Measurements from ENCODE around the gene SLC44A5.
"Not testable (repeated sequence)": the region's sequence is repeated elsewhere in the genome, so short reads cannot be mapped to it uniquely, and the experiment has no call there.

The SLC44A5 gene

DNA sequence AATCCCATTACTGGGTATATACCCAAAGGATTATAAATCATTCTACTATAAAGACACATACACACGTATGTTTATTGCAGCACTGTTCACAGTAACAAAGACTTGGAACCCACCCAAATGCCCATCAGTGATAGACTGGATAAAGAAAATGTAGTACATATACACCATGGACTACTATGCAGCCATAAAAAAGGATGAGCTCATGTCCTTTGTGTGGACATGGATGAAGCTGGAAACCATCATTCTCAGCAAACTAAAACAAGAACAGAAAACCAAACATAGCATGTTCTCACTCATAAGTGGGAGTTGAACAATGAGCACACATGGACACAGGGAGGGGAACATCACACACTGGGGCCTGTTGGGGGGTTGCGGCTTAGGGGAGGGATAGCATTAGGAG is 347.3 kb downstream of the SLC44A5 start:
- not testable (repeated sequence) for DNase-seq

DNA sequence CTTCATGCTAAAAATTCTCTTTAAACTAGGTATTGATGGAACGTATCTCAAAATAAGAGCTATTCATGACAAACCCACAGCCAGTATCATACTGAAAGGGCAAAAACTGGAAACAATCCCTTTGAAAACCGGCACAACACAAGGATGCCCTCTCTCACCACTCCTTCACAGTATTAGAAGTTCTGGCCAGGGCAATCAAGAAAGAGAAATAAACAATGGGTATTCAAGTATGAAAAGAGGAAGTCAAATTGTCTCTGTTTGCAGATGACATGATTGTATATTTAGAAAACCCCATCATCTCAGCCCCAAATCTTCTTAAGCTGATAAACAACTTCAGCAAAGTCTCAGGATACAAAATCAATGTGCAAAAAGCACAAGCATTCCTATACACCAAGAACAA is 349.0 kb downstream of the SLC44A5 start:
- DNase-seq: not testable (repeated sequence)

DNA sequence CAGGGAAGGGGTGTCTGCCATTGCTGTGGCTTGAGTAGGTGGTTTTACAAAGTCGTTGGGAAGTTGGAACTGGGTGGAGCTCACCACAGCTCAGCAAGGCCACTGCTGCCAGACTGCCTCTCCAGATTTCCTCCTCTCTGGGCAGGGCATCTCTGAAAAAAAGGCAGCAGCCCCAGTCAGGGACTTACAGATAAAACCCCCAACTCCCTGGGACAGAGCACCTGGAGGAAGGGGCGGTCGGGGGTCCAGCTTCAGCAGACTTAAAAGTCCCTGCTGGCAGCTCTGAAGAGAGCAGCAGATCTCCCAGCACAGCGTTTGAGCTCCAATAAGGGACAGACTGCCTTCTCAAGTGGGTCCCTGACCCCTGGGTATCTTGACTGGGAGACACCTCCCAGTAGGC is 352.6 kb downstream of the SLC44A5 start:
- DNase-seq: no peak

DNA sequence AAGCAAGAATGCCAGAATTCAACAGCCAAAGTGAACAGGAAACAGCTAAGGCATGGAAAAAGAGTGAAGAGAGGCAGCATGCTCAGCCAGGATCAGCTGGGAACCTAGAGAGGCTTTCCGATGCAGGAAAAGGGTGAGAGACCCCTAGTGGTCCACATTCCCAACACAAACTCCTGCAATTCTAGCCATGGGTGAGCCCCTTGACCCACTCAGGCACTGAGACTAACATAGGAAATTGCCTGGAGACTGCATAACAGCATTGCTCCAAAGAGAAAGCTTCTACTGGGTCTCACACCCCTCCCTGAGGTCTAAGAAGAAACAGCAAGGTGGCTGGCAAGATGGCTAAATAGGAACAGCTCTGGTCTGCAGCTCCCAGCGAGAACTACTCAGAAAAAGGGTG is 353.5 kb downstream of the SLC44A5 start:
- DNase-seq: no peak

DNA sequence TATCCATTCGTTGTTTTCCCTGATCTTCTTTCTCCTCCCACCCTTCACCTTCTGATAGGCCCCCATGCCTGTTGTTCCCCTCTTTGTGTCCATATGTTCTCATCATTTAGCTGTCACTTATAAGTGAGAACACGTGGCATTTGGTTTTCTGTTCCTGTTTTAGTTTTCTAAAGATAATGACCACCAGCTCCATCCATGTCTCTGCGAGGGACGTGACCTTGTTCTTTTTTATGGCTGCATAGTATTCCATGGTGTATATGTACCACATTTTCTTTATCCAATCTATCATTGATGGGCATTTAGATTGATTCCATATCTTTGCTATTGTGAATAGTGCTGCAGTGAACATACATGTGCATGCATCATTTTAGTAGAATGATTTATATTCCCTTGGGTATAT is 360.8 kb downstream of the SLC44A5 start:
- DNase-seq: not testable (repeated sequence)

DNA sequence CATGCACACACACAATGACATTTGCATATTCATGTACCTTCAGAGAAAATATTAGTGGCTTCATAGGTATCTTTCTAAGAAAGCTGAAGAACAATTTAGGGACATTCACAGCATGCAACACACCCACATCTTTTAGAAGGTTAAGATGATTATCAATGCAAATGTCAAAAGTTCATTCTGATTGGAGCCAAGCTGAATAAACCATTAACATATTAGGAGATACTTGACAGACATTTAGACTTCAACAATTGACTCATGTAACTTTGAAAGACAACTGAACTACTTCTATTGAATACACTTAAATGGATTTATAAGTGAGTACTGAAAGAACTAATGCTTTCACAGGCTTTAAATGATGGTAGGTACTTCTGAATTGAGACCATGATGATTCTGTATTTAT is 365.7 kb downstream of the SLC44A5 start:
- no peak for DNase-seq

DNA sequence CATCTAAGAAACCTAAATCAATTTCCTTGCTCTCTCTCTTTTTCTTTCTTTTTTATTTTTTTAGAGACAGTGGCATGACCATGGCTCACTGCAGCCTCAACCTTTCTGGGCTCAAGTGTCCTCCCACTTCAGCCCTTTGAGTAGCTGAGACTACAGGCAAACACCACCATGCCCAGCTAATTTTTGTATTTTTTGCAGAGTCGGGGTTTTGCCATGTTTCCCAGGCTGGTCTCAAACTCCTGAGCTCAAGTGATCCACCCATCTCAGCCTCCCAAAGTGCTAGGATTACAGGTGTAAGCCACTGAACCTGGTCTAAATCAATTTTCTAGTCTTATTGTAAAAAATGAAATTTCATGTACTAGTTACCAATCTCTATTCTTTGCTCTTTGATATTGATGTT is 367.8 kb downstream of the SLC44A5 start:
- no peak for DNase-seq

DNA sequence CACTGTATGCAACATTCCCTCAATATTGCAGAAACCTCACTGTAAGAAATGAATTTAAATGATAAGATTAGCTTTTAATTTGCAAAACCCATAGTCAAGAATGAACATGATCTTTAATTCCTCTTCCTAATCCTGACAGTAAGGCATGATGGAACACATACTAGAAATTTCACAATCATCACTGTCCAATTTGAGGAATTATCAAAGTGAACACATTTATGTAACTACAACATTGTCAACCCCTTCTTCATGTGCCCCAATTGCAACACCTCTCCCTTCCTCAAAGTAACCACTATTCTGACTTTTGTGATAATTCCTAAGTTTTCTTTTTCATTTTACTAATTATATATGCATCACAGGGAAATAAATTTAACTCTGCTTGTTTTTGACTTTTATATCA is 373.6 kb downstream of the SLC44A5 start:
- DNase-seq: no peak

DNA sequence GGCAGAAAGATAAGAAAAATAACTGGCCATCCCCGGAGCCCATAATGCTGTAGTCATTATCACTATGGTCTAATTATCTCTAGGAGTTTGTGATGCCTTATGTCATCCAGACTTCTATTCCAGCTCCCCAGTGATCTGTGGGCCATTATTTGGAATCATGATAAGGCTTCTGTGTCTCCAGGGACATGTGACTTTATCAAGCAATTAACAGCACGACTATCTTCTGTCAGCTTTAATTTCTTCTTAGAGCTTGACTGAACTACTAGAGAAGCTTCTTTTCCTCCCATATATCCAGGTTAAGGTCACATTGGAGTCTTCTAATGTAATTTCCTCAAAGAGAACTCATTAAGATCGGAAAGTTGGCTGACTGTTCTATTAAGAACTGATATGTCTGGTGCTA is 376.4 kb downstream of the SLC44A5 start:
- DNase-seq: no peak

DNA sequence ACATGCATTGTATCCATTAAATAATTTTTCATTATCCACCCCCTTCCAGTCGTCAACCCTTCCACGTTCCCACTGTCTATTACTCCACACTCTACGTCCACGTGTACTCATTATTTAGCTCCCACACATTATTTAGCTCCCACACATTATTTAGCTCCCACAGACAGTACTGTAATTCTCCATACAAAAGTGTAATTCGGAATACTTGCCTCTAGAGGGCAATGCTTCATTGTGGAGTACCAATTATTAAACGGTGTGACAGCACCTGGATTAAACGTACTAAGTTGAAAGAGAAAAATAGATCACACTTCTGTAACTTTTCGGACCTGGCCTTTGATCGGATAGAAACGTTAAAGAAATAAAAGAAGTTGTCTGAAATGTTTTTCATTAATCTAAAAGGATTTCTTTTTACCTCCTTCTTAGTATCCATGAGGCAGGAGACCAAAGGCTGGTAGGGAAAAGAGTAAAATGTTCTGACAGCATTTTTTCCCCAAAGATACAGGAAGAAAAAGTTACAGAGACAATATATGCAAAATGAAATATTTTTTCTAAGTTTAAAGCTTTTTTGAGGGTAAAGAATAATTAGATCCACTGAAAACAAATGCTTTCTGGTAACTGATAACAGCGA is 377.5 kb downstream of the SLC44A5 start:
- DNase-seq: no peak

DNA sequence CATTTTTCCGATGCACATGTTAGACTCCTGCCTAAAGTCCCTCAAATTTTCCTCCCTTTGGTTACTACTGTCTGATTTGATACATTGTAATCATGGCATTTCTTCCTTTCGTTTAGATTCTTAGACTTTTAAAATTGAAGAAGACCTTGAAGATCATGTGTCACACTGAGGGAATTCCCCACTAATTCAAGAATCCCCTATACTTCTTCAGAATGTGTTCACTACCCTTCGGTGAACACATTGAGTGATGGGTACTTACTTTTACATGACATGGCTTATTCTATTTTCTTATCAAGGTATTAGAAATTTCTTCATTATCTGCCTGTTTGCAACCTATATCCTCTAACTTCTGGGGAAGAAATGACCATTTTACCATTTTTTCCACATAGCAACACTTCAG is 390.8 kb downstream of the SLC44A5 start:
- DNase-seq: no peak

DNA sequence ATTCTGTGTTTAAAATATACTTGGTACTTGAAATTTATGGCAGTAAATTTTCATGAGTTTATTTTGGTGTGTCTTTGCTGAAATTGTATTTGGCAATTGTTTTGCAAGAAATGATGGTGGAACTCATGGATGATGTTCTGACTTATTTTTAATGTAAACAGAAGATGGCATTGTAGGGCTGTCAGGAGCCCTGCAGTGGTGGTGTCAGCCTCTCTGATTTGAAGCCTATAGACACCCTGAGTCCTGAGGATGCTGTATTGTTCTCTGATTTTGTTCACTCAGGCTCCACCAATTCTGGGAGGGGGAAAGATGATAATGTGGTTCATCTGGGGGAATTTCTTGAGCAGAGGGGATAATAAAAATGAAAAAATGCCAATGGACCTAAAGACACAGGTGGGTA is 396.9 kb downstream of the SLC44A5 start:
- DNase-seq: no peak

DNA sequence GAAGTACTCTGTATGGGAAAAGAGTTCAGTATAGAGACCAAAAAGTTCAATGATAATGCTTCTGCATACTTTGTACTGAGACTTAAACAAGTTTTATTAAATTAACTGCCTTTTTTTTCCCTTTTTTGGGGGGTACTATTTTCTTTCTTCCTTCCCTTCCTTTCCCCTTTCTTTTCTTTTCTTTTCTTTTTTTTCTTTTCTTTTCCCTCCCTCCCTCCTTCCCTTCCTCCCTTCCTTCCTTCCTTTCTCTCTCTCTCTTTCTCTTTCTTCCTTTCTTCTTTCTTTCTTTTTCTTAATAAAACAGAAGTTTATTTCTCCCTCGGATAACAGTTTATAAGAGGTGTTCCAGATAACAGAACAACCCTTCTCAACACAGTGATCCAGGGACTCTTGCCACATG is 399.3 kb downstream of the SLC44A5 start:
- DNase-seq: no peak

DNA sequence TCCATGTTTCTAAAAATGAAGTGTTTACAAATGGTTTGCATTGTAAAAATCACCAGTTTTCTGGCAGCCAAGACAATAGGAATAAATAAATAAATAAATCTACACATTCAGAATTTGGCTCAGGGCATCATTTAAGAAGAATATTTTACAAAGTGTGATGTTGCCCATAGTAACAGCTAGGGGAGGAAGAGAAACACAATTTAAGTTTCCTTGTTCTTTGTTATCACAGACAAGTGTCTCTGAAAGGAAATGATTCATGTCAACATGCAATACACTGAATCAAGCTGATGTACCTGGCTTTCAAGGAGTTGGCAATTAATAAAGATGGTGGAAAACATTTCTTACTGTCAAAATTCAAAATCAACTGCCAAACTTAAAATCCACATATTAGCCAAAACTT is 402.1 kb downstream of the SLC44A5 start:
- DNase-seq: no peak

DNA sequence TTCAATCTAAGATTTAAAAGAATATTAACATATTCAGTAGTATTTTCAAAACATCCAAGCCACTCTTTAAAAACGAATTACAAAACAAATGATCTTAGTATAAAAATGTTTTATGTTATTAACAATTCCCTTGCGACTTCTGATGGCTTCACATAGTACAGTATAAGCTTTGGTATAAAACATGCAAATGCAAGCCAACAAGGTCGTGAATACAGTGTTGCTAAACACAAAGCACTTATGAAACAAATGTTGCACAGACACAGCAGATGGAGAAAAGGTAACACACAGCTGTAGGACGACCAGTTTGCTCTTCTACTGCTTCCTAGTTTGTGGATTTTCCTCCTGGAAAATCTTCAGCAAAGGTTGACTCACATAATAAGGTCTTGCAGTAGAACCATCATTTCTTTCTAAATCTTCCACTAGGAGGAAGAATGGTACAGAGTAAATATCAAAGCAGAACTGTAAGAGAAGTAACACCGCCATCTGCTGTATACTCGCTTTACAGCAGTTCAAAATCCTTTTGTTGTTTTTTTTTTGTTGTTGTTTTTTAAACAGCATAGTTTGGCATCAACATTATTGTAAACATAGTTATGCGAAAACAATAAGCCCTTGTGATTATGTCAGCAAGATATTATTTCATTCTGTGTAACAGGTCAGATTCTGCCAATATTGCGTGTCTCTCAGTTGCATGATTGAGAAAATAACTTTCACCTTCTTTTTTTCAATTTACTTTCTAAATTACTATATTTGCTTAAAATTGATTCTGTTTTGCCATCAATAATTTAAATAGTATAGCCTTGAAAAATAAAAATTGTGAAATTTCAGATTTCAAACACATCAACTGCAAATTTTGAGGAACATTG is 407.3 kb downstream of the SLC44A5 start:
- DNase-seq: no peak

DNA sequence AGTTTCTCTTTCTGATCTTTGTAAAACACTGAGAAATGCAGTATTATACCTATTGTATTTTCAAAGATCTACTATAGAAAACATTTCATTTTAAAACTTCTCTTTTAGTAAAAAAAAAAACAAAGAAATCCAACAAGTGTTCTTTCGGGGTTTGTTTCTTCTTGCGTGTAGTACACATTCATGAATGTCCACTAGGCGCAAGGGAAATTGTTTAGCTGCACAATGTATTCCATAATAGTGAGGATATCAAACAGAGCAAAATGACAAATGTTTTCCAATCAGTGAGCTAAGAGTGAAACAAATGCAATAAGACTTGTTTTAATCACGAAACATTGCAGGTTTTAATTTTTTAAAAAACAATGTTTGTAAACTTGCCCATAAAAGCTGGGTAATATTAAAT is 408.2 kb downstream of the SLC44A5 start:
- no peak for DNase-seq

DNA sequence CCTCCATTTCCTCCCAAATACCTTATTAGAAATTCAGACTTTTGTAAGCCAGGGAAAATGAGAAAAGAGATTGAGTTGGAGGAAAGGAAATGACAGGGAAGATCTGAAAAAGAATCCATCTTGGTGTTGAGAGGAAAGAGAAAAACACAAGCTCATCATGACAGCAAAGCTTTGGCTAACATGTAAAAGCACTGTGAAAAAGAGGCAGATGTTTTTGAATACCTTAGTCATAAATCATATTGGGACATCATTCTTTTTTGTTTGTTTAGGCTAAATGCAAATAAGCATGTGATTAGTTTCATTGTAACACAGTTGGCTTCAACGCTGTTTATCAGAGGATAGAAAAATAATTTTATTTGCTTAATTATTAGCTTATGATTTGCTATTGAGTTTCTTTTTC is 412.2 kb downstream of the SLC44A5 start:
- DNase-seq: no peak

DNA sequence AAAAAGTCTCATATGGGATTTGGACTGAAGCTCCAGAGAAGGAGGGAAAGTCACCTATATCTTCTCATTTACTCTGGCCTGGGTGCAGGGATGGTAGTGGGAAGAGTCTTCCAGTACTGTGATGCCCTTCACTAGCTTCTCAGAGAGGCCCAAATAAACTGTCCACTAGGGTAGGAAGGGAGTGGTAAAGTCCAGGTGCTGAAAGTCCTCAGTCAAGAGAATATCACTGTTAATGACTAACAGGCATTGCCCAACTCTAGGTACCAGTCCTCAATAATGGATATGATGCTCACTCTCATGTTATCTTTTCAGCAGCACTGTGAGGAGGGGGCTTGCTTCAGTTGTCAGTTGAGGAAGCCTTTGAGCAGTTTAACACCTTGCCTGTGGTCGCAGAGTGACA is 412.8 kb downstream of the SLC44A5 start:
- DNase-seq: no peak

DNA sequence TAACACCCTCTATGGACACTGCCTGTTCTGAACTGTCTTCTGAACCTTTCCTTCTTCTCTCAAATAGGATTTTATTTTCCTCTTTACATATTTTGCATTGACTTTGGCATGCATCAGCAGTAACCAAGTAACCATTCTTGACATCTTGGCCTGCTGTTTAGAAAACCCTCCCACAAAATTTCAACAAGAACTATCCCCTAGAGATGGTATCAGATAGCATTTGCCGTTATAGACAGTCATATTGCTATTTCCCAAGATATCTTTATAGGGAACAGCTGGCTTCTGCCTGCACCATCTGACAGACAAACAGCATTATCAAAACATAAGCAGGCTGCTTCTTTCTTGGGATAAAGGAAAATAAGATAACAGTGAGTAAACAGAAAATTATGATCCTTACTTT is 422.0 kb downstream of the SLC44A5 start:
- DNase-seq: no peak

DNA sequence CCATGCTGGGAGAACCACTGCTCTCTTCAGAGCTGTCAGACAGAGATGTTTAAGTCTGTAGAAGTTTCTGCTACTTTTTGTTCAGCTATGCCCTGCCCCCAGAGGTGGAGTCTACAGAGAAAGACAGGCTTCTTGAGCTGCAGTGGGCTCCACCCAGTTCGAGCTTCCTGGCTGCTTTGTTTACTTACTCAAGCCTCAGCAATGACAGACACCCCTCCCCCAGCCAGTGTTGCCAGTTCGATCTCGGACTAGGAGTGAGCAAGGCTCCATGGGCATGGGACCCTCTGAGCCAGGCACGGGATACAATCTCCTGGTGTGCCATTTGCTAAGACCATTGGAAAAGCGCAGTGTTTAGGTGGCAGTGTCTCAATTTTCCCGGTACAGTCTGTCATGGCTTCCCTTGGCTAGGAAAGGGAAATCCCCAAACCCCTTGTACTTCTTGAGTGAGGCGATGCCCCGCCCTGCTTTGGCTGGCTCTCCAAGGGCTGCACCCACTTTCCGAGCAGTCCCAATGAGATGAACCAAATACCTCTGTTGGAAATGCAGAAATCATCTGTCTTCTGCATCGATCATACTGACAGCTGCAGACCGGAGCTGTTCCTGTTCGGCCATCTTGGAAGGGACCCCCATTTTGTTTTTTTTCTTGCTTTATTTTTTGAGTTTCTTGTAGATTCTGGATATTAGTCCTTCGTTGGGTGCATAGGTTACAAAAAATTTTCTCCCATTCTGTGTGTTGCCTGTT is 429.5 kb downstream of the SLC44A5 start:
- DNase-seq: not testable (repeated sequence)

DNA sequence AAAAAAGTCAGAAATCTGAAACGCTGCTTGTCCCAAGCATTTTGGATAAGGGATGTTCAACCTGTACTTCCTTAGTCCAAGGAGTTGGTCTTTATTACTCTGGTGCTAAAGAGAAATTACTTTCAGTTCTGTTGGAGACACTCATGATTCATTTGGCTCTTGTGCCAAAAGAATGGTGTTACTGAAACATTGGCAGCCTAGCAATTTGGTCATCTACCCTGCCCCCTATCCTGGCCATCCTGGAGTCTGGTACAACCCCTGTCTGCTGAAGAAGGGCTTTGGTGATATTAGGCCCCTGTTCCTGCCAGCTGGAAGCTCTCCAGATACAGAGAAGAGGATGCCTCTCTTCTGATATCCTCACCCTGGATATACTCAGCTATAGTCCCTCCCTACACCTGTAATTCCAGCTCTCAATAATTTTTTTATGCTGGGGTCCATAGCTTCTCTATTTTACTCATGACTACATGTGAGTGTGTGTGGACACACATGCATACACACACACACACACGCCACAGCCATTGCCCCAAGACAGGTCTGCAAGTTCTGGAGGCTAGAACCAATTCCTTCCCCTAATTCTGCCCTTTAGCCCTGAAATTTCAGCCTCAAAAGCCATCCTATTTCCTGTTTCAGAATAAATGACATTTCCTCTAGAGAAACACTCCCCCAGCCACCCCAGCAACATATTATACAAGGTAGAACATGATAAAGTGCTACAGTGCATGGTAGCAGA is 436.7 kb downstream of the SLC44A5 start:
- DNase-seq: no peak

DNA sequence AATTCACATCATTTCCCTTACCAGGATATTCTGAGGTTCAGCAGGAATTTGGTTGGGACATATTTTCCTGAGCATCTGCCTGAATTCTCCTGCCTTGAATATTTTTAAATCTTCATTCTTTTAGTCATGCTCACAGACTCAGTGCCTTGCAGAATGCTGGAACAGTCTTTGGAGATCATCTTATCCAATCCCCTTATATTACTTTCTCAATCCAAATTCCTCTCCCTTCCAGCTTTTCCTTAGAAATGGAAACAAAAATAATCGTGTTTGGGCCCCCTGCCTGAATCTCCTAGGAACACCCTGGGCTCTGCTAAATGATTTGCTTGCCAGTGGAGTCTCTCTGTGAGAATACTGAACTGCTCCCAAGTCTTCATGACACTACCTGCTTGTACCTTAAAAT is 438.4 kb downstream of the SLC44A5 start:
- DNase-seq: no peak

DNA sequence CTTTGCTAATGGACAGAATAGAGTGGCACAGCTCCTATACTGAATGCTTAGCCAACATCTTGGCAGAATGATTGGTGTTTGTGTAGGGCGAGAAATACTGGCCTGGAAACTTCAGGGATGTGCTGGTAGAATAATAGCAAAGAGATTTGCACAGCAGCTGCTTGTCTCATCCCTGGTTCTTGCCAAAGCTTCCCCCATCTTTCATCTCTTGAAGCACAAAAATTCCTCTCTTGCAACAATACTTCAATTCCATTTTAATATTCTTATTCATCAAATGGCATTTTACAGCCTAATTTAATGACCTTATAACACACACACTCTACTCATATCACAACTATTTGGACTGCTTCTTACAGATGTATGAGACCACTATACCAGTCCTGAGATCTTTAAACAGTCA is 439.0 kb downstream of the SLC44A5 start:
- no peak for DNase-seq

Data from stimulated activated CD4-positive, alpha-beta T cell treated with anti-CD3 and anti-CD28 coated beads, Interleukin-1b, Interleukin-23, amount 100 ng/mL, for 48 hours (primary cell).